Heart right ventricle (tissue), 16 donors: ENCODE measurements around the gene CCDC186. TPM values are rescaled to one million over a fixed set of nuclear protein-coding genes. Genes with fewer than 3 reads are reported as not detected.

Experiments
- ATAC-seq, 8 donors: fragments of 200-7000 bp; cut with Tn5 transposase; one replicate each; pipeline ENCODE4 v1.9.1; 2020; ENCODE audit warnings: mild to moderate bottlenecking in 8 of 8, moderate library complexity in 8 of 8, moderate number of reproducible peaks in 1 of 8
- DNase-seq, 2 donors: peaks; one replicate each; pipeline ENCODE4 v3.0.0-alpha.2; 2020
- H3K27ac ChIP-seq, 10 donors: fragments of 200-600 bp; sonication (generic) in 2 of 10; one replicate each; pipeline versions ENCODE4 v1.5.0 to v1.8.0; 2020 to 2022; ENCODE audit warnings: mild to moderate bottlenecking in 3 of 10
- H3K27me3 ChIP-seq, 7 donors: fragments of 200-600 bp; one replicate each; pipeline ENCODE4 v1.8.0; 2021 to 2022; ENCODE audit warnings: mild to moderate bottlenecking in 2 of 7
- H3K36me3 ChIP-seq, 9 donors: fragments of 200-600 bp; sonication (generic) in 1 of 9; one replicate each; pipeline versions ENCODE4 v1.5.0 to v1.8.0; 2020 to 2022; ENCODE audit warnings: mild to moderate bottlenecking in 2 of 9
- H3K4me1 ChIP-seq, 9 donors: fragments of 200-600 bp; sonication (generic) in 1 of 9; one replicate each; pipeline versions ENCODE4 v1.5.0 to v1.8.0; 2020 to 2022; ENCODE audit warnings: mild to moderate bottlenecking in 4 of 9
- H3K4me3 ChIP-seq, 10 donors: fragments of 200-600 bp; sonication (generic) in 2 of 10; one replicate each; pipeline versions ENCODE4 v1.5.0 to v1.8.0; 2020 to 2022; ENCODE audit warnings: mild to moderate bottlenecking in 7 of 10, moderate library complexity in 2 of 10
- H3K9me3 ChIP-seq, 11 donors: fragments of 200-600 bp in 10 of 11; sonication (generic) in 2 of 11; one replicate each; pipeline versions ENCODE4 v1.5.0 to v1.8.0; 2013 to 2022; ENCODE audit warnings: mild to moderate bottlenecking in 2 of 11, control low read depth in 1 of 11, moderate library complexity in 1 of 11
- WGBS, 2 donors: extraction: QIAGEN DNeasy Blood & Tissue Kit; methylation state at CpG; one replicate each; pipeline ENCODE4 v1.1.7; 2013; ENCODE audit warnings: inconsistent platforms in 1 of 2; 5-methylcytosine and 5-hydroxymethylcytosine counted together
- intact Hi-C, 10 donors: fragments of 100-400 bp; cut with DNase I; formaldehyde crosslinking; loops; one replicate each; pipeline versions ENCODE4 v1.11.1 to v1.14.2; 2022
- polyA plus RNA-seq, 2 donors: library from polyadenylated mRNA; stranded (reverse); fragments of 200-250 nt; gene quantifications; one replicate each; pipeline ENCODE4 v1.2.3, GENCODE V29; 2013
- total RNA-seq, 10 donors: library from RNA; stranded (reverse); fragmentation: NEBNext Ultra II Directional in 3 of 10; extraction: Animal tissue kit (Norgen Biotek cat#: 25700) in 3 of 10; gene quantifications; one replicate each; pipeline versions ENCODE4 v1.2.1 to v1.2.4, GENCODE V29; 2021 to 2023
- TF ChIP-seq, protein P1 (sequence below), 9 donors: fragments of 200-600 bp; sonication (generic) in 2 of 9; IDR thresholded peaks; one replicate each; pipeline versions ENCODE4 v1.5.0 to v1.8.0; 2021 to 2022; ENCODE audit warnings: antibody characterized with exemption in 9 of 9, mild to moderate bottlenecking in 5 of 9, moderate library complexity in 1 of 9
- donor health status: Arrhythmogenic right ventricular cardiomyopathy.
- donor health status: ischemic (EF 13 %, LVEDD 7.1; RV severe dilation, severe dysfunction).
- donor health status: healthy with polysubstance abuse.
- donor health status: DM: no; HTN: yes; CAD: no.
- donor health status: DM: no; HTN: no; CAD: no.
- donor health status: ischemic (EF 25% LVEDD 6.9; RV normal size, moderate dysfunction).
- donor health status: ischemic (EF 25% LVEDD 5.7; RV mildly dilated, moderate dysfunction).
- donor health status: healthy.
- donor health status: DM: yes; HTN: yes; CAD: no.
- donor health status: Ischemic cardiomyopathy.
- donor health status: ischemic (EF 35%, LVEDD 5.7; RV mildly dilated, moderate dysfunction).
- donor health status: nonischemic (EF 11% LVEDD 7.7; RV severe dilation, severe dysfunction).
- donor health status: DM: yes; HTN: yes; CAD: no.
- donor health status: PGD.
- donor health status: ischemic (EF 29% LVEDD 5.4; RV normal size, mild dysfunction).
- donor health status: nonischemic (EF 23%, LVEDD 6.1; RV moderate dilation, normal function).

The CCDC186 gene
- total and polyA plus RNA-seq, 12 donors: 3.4 to 28.9 (median 19.0) TPM

DNA sequence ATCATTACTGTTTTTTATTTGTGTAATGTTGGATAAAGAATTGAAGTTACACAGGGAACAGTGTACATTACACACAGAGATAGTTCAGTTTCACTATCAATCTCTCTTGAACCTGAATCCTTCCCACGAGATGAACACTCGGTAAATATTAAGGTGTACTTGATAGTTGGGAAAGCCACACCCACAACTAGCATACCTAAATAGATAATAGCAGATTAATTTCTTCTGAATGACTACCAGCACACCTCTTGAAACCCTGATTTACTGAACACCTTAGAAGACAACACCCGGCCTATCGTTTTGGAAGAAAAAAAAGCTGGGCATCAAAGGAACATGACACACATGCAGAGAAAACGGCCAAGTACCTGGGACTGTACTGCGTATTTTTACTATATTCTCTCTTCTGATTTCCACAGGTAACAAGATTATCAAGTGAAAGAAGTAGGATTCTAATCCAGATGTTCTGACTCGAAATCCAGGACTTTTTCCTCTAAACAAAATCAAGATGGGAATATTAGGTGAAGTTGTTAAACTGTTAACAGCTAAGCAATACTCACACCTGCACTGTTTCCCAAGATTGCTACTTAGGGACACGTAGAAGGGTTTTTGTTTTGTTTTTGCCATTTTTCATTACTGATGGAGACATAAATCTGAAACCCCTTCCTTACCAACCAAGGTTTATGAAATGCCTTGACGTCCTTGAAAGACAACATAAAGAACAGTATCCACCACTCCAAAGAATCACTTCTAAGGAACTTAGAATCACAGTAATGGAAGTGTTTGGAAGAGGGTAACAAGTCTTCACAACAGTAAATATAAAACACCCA lies 1.0 kb downstream of the CCDC186 start:
- peaks cover 0 to 9% (median 0%) of the 10 kb centered on the region in 9 donors for H3K36me3 ChIP-seq
- peak overlapping the region; percentile 84 to 98 (median 92) for H3K27ac ChIP-seq
- DNase-seq: no peak
- TF ChIP-seq, protein P1, sequence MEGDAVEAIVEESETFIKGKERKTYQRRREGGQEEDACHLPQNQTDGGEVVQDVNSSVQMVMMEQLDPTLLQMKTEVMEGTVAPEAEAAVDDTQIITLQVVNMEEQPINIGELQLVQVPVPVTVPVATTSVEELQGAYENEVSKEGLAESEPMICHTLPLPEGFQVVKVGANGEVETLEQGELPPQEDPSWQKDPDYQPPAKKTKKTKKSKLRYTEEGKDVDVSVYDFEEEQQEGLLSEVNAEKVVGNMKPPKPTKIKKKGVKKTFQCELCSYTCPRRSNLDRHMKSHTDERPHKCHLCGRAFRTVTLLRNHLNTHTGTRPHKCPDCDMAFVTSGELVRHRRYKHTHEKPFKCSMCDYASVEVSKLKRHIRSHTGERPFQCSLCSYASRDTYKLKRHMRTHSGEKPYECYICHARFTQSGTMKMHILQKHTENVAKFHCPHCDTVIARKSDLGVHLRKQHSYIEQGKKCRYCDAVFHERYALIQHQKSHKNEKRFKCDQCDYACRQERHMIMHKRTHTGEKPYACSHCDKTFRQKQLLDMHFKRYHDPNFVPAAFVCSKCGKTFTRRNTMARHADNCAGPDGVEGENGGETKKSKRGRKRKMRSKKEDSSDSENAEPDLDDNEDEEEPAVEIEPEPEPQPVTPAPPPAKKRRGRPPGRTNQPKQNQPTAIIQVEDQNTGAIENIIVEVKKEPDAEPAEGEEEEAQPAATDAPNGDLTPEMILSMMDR (IDR thresholded peaks at IDR 0.05): no peak
- peak overlapping the region; percentile 68 to 100 (median 92) for H3K4me3 ChIP-seq
- 14 to 21% methylated on average over 9 of the region's 9 CpGs for WGBS, 2 donors
- H3K9me3 ChIP-seq: peaks cover 0 to 23% (median 12%) of the 10 kb centered on the region in 11 donors
- H3K27me3 ChIP-seq: no peaks in the 10 kb centered on the region
- intact Hi-C loops: loop anchor here in 1 of 10 donors (10.0 kb wide), 1 partner anchor 92 kb away; no protein-coding TSS in a partner anchor
- peaks cover 0 to 35% (median 22%) of the 10 kb centered on the region in 9 donors for H3K4me1 ChIP-seq
- ATAC-seq: no peak

DNA sequence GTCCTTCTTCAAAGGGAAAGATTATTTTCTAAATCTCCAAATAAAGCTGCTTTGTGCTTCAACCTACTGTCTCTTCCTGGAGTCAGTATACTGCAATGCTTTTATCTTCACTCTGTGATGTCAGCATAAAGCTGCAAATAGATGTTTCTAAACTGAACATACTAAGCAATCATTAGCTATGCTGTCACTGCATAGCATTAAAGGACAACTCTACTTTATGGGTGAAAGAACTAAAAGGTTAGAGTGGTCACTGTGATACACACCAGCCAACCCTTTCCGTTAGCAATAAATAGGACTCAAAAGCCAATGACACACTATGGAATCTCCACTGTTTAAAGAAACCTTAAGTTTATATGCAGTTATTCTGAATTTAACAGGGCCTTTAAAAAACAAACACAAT lies 1.8 kb downstream of the CCDC186 start:
- ATAC-seq: peak in 2 of 8 donors; percentile 25 to 51
- Histone ChIP-seq H3K36me3 (peaks cover 0 to 9% (median 0%) of the 10 kb centered on the region in 9 donors), H3K4me1 (peaks cover 0 to 35% (median 22%) of the 10 kb centered on the region in 9 donors), H3K27me3 (no peaks in the 10 kb centered on the region), H3K27ac (peak overlapping the region in 7 of 10 donors; percentile 87 to 98 (median 95)), H3K4me3 (peak overlapping the region in 9 of 10 donors; percentile 80 to 100 (median 93)), H3K9me3 (peaks cover 0 to 26% (median 12%) of the 10 kb centered on the region in 11 donors)
- WGBS, 2 donors: 14 to 35% methylated on average over 1 of the region's 1 CpG
- DNase-seq: no peak
- intact Hi-C loops: loop anchor here in 1 of 10 donors (10.0 kb wide), 1 partner anchor 93 kb away; no protein-coding TSS in a partner anchor
- TF ChIP-seq, protein P1 (IDR thresholded peaks at IDR 0.05): no peak

DNA sequence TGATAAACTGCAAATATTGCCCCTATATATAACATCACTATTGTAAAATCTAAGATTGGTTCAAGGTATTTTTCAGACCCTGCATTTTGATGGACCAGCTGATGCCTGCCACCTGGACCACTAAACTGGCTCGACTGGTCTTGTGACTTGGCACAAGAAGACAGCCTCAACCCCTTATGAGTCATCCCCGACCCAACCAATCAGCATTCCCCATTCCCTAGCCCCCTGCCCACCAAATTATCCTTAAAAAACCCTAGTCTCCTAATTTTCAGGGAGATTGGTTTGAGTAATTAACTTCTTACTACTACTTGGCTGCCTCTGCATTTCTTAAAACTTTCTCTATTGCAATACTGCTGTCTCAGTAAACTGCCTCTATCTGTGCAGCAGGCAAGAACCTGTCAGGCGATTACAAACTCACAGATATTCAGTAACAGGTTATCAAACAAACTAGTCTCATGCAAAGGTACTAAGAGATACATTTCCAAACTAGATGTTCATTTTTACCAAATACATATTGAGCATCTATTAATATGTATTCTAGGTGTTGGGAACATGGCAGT lies 5.5 kb downstream of the CCDC186 start:
- Histone ChIP-seq H3K4me1 (peaks cover 0 to 46% (median 20%) of the 10 kb centered on the region in 9 donors), H3K36me3 (peaks cover 0 to 9% (median 0%) of the 10 kb centered on the region in 9 donors), H3K27me3 (no peaks in the 10 kb centered on the region), H3K27ac (no peak overlapping the region), H3K4me3 (no peak overlapping the region), H3K9me3 (peaks cover 0 to 26% (median 12%) of the 10 kb centered on the region in 11 donors)
- intact Hi-C loops: no loop called here
- 97 to 98% methylated on average over 3 of the region's 3 CpGs for WGBS, 2 donors
- DNase-seq (no peak), ATAC-seq (no peak)
- TF ChIP-seq, protein P1 (IDR thresholded peaks at IDR 0.05): no peak

DNA sequence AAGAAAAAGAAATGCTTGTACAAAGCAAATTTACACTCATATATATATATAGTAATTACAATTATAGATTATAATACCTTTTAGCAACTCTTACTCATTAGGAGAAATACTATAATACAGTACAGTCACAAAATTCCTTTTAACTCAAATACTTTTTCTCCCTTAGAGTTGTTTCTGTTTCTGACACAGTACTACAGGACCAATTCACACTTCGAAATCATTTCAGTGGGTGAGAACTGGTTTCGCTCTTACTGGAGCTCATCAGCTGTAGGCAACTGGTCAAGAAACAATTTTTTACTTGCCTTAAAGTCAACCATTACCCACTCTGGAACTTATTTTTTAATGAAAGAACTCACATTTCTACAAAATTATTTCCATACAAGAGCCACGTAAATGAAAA lies 6.0 kb downstream of the CCDC186 start:
- no peaks in the 10 kb centered on the region for H3K27me3 ChIP-seq
- TF ChIP-seq, protein P1 (IDR thresholded peaks at IDR 0.05): no peak
- H3K4me3 ChIP-seq: no peak overlapping the region
- H3K27ac ChIP-seq: no peak overlapping the region
- H3K4me1 ChIP-seq: peaks cover 0 to 47% (median 21%) of the 10 kb centered on the region in 9 donors
- H3K36me3 ChIP-seq: peaks cover 0 to 9% (median 0%) of the 10 kb centered on the region in 9 donors
- ATAC-seq: no peak
- intact Hi-C loops: no loop called here
- H3K9me3 ChIP-seq: peaks cover 0 to 26% (median 12%) of the 10 kb centered on the region in 11 donors
- DNase-seq: no peak
- WGBS, 2 donors: 94 to 96% methylated on average over 3 of the region's 3 CpGs
